NCI-H510A (cell line): ENCODE results near the gene DGKI.
"Not testable (repeated sequence)": the region's sequence is repeated elsewhere in the genome, so short reads cannot be mapped to it uniquely, and the experiment has no call there.

Experiments
- DNase-seq: peaks from one replicate; lab custom pipeline; 2025; lab: John Stamatoyannopoulos, UW

Gene DGKI

DNA sequence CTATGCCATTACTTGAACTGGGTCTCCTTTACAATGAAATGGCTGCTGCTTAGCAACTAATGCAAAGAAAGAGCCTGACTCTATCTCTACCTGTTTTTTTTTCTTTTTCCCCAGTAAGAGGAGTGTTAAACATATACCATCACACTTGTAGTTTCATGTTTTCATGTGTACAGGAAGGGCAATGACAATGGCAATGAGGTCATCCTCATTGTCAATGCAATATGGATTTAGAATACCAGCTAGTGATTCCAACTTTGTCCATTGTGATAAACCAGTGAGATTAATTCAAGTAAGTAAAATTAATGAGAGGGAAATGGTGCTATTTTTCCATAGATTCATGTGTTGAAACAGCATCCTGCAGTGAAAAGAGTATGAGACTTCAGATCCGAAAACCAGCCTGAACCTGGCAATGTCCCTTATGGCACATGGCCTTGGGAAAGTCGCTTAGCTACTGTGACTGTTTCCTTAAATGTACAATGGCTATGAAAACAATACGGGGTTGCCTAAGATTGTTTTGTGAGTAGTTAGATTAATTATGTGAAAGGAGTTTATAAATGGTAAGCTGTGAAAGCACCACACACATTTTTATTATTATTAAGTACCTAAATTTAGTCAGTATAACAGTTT, 11.2 kb downstream of the DGKI start:
- DNase-seq, result no peak

DNA sequence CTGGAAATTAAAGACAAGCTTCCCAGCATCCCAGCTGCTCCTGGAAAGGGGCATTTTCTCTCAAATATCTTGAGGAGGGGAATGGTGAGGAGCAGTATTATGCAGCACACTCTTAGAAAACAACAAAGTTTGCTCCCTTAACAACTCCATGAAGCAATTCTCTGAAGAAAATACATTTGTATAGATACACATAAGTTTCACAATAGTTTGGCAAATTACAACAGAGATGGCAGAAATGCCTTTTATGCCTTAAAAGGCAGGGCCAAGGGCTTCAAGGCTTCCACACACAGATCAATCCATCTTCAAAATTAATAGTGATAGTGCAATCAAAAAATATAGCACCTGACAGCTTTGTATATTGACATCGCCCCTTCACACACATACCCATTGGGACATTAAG, 12.2 kb downstream of the DGKI start:
- no peak for DNase-seq

DNA sequence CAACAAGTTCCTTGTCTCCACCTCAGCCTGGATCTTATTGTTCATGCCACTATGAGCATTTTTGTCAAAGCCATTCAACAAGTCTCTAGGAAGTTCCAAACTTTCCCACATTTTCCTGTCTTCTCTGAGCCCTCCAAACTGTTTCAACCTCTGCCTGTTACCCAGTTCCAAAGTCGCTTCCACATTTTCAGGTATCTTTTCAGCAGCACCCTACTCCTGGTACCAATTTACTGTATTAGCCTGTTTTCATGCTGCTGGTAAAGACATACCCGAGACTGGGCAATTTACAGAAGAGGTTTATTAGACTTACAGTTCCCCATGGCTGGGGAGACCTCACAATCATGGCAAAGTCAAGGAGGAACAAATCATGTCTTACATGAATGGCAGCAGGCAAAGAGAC, 13.8 kb downstream of the DGKI start:
- DNase-seq, result not testable (repeated sequence)

DNA sequence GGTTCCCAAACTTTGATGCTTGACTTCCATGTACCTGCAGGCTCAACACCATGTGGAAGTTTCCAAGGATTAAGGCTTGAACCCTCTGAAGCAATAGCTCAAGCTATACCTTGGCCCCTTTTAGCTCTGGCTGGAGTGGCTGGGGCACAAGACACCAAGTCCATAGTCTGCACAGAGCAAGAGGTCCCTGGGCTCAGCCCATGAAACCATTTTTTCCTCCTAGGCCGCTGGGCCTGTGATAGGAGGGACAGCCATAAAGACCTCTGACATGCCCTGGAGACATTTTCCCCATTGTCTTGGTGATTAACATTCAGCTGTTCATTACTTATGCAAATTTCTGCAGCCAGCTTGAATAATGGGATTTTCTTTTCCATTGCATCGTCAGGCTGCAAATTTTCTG, 14.4 kb downstream of the DGKI start:
- DNase-seq, result no peak

DNA sequence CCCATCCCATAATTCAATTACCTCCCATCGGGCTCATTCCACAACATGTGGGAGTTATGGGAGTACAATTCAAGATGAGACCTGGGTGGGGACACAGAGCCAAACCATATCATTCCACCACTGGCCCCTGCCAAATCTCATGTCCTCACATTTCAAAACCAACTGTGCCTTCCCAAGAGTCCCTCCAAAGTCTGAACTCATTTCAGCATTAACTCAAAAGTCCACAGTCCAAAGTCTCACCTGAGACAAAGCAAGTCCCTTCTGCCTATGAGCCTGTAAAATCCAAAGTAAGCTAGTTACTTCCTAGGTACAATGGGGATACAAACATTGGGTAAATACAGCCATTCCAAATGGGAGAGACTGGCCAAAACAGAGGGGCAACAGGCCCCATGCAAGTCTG, 15.2 kb downstream of the DGKI start:
- not testable (repeated sequence) for DNase-seq

DNA sequence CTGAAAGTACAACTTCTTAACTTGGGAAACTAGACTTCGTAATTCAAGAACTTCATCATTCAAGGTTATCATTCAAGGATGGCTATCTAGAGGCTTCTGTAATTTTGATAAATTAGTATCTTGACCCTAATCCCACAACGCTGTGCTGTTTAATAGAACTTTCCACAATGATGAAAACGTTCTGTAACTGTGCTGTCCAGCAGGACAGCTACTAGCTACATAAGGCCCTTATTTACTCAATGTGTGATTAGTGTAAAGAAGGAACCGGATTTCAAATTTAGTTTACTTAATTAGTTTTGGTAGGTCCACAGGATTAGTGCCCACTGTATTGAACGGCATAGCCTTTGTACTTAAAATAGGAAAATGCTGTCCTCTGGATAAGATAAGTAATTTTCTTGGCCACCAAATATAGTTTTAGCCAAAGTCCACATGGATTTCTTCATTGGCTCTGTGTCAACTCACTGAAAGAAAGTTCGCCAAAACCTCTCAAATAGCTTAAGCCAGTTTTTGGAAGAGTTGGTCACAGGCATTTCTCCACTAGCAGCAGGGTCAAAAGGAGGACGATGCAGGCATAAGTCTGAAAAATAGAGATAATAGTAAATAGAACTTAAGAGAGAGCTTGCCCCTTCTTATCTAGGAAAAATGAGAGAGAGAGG, 17.3 kb downstream of the DGKI start:
- no peak for DNase-seq

DNA sequence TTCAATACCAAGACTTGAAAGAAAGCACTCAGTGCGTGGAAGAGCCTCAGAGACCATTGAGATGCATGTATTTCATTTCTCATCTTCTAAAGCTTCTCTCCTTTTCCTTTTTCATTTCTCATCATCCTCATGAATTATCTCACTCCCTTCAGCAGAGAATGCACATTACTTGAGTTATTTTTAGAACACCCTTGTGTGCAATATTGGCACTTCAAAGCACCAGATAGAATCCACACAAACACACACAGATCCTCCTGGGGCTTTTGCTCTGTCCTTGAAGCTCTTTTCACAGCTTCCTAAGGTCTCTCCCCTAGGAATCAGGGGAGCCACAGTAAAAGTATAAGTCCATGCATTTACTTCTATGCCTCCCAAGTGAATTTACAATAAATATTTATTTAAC, 18.3 kb downstream of the DGKI start:
- no peak for DNase-seq

DNA sequence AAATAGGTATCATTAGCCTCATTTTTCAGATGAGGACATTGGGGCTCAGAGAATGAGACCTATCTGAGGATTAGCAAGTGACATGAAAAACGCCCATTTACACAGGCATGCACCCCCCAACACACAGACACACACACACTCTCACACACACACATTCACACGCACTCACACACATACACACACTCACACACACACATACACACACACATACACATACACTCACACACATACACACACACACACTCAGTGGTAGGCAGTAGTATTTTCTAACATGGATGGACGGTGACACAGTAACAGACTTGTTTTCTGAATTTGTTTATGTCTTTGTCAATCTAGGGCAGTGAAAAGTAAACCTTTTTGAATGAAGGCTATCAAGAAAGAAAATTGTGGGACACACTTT, 21.3 kb downstream of the DGKI start:
- DNase-seq, result no peak

DNA sequence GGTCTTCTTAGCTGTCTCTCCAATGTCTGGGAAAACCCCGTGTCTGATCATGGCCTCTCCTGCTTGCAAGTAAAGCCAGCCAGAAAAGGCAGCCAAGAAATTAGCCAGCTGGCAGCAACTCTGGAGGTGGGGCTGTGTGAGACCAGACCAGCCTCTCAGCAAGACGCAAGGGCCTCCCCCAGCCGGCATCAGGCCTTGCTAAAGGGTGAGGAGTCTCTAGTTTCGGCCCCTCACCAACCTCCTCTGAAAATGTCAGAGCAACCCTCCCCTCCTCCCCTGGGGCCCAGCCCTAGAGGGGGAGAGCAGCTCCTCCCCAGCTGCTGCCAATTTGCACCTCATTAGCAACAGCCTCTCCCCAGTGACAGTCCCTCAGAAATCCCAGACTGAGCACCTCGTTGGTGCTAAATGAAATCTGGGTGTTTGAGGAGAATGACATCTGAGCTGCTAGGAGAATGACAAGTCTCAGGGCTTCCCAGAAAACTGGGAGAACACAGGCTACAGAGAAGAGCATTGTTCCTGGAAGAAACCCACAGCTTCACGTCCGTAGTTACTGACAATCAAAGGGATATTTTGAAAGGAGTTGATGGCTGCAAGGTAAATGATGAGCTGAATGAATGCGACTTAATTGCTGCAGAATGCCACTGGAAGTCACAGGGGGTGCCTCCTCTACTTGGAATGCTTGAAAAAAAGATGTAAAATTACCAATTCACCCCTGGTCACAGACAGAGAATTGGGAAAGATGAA, 25.9 kb downstream of the DGKI start:
- no peak for DNase-seq

DNA sequence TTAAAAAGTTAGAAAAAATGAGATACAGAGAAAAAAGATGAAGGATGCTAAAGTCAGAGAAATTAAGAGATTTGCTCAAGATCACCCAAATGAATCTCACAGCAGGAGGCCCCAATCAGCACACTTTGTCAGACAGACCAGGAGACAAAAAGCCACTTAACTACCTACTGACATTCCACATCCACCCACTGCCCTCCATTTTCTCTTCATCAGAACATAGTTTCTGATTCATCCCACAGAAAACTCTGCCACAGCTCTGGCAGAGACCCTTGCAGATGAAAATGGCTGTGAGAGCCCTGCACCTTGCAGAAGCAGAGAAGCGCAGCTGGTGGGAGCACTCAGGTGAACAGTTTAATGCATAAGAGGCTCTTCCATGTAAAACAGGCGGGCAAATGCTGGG, 26.6 kb downstream of the DGKI start:
- DNase-seq, result no peak

DNA sequence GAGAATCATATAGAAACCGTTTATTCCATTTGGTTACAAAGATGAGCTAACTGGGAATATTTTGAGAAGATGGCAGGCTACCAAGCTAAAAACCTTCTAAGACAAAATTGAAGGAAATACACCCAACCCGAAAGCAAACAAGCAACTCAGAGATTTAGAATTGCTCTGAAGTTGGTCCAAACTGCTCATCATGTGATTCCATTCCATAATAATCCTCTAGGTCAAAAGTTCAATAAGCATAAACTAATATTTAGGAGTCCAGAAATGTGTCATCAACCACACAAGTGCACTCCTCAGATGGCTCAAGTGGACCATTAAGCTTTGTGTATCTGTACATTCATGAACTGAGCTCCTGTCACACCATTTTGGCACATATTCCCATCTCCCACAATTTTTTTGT, 28.7 kb downstream of the DGKI start:
- DNase-seq, result no peak

DNA sequence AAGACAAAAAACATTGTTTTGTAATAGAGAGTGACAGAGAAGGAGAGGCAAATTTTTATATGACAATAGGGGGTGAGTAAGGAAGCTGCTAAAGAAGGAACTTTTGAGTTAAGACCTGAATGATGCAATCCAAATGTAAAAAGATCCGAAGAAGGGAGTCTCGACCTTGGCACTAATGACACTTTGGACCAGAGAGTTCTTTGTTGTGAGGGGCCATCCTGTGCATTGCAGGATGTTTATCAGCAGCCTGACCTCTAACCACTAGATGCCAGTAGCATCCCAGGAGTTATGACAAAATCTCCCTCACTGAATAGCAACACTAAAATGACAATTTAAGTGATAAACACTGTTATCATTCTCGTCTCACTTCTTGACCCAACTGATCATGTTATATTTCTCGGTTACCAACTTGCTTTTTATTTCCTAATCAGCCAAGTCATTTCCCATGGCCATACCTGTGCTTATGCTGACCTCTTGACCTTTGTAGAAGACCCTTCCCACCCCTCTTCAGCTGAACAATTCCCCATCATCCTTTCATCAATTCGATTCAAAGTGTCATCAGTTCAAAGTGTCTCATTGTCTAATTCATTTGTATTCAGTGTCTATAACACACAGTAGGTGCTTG, 30.0 kb downstream of the DGKI start:
- DNase-seq, result no peak

DNA sequence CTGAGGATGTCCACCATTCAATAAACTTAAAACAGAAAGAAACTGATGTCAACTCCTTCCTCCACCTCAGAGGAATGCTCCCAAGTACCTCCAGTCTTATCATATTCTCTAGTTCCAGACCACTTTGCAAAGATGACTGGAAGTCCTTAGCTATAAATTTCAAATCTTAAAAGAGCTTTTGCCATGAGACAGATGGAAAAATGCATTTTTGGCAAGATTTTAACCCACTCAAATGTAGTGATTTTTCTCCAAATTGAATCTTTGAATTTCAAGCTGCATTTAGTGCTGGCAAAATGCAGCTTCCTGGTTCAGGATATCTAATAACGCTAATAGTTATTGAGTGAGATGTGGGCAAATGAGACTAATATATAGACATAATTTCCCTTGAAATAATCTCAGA, 33.2 kb downstream of the DGKI start:
- no peak for DNase-seq

DNA sequence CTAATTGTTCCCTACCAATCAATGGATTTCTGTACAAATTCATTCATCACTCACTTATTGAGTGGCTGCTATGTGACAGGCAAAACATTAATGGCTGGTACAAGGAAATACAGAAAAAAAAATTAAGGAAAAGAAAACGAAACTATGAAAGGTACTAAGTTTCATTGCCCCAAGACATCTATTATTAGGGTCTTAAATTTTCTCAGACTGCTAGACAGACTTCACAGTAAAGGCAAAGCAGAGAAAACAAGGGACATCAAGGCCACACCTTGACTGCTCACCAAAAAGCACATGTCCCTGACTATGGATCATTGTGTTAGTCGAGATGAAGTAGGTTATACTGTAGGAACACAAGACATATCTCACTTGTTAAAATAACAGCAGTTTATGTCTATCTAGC, 36.5 kb downstream of the DGKI start:
- no peak for DNase-seq

DNA sequence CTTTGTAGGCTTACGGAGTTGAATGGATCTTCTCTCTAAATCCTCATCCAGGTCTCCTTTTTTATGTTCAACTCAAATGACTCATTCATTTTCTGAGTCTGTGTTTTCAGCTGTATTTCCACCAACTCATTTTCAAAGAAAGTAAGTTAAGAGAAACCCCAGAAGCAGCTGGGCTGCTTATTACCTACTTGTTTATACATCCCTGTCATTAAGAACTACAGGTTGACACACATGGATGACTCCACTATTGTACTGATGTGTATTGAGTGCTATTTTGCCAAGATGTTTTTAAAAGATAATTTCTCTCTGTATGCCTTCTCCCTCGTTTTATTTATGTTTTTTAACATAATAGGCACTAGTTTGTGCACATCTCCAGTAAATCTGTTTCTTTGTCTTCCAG, 41.9 kb downstream of the DGKI start:
- DNase-seq, result no peak

DNA sequence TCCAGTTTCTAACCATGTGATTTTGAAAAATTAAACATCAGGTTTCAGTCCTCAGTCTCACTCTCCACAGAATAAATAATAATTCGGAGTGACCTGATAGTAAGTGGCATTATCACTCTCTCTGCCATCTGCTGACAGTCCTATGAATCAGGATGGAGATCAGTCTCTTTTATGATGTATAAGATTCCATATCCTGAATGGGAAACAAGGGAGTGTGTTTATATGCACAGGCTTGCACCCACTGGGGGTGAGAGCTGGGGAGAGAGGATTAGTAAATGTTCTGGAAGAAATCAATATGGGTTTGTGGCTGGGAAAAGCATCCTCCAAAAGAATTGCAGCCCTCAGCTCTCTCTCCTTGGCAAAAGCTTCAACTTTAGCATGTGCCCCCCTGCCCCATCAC, 45.3 kb downstream of the DGKI start:
- no peak for DNase-seq

DNA sequence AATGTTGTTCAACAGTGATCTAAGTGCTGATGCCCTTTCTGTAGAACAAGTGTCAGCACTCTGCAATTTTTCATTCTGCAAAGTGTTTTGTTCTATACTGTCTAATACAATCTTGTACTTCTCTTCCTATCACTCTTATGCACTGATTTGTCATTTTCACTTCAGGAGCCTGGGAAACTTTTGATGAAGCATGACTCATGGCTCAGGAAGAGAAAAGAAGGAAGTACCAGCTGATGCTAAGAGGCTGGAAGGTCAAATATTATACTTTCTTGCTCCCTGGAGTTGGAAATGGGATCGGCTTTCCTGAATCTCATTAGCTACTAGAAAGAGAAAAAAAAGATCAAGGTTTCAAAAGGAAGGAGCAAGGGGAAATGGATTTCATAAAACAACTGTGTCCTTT, 45.8 kb downstream of the DGKI start:
- no peak for DNase-seq

DNA sequence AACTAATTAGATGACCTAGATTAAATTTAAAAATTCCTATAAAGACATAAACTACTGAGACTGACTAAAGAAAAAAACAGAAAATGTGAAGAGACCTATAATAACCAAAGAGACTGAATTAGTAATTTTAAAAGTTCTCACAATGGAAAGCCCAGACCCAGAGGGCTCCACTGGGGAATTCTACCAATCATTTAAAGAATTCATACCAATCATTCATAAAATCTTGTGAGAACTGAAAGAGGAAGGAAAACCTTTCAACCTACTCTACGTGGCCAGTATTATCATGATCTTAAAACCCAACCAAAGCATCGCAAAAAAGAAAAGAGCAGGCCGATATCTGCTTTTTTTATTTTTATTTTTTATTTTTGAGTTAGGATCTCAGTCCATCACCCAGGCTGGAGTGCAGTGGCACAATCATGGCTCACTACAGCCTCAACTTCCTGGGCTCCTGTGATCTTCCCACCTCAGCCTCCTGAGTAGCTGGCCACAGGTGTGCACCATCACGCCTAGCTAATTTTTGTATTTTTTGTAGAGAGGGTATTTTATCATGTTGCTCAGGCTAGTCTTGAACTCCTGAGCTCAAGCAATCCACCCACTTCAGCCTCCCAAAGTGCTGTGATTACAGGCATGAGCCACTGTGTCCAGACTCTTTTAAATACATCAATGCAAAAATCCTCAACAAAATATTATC, 48.6 kb downstream of the DGKI start:
- DNase-seq, result no peak

DNA sequence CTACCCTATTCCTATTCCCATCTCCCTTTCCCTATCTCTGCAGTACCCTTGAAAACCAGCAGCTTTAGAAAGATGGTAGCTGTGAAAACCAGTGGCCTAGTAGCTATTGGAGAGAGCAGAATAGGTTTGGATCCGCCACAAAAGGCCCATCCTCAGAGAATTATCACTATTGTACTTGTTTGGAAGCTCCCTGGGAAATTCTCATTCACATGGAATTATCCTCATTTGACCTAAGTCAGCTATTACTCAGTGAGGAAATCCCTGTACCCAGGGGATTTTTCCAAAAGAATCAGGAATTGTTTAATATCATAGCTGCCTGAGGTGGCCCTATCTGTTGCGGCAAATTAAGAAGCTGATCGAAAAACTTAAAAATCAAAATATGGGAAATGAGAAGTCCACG, 51.6 kb downstream of the DGKI start:
- no peak for DNase-seq

DNA sequence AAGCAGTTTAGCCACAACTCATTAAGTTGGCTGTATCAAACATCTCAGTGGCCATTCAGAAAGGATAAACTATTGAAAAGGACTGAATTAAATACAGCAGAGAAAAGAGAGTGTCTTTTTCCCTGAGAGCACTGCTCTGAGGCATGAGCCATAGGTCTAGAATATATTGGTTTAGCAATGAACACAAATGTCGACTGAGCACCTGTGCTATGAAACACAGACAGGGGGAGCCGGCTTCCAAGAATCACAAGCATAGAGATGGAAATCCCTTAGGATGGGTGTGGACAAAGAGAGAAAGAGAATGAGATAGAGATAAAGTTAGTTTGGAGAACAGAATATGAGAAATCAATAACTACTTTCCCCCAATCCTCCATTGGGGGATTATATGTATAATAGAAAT, 54.8 kb downstream of the DGKI start:
- DNase-seq, result no peak

DNA sequence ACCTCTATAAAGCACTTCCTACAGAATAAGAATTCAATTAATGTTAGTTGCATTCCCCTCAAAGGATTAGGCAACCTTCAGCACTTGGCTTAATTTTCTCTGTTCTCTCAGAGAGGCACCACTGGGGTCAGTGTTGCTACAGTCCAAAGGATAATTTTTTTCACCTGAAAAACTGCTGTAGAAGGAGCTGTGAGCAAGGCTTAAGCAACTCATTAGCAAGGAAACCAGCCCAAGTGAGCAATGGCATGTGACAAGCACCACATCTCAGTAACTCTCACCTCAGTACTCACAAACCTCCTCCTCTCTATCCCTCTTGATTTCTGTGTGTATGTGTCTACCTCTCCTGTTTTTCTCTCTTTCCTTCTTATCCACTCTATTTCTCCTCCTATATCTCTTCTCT, 55.9 kb downstream of the DGKI start:
- no peak for DNase-seq

DNA sequence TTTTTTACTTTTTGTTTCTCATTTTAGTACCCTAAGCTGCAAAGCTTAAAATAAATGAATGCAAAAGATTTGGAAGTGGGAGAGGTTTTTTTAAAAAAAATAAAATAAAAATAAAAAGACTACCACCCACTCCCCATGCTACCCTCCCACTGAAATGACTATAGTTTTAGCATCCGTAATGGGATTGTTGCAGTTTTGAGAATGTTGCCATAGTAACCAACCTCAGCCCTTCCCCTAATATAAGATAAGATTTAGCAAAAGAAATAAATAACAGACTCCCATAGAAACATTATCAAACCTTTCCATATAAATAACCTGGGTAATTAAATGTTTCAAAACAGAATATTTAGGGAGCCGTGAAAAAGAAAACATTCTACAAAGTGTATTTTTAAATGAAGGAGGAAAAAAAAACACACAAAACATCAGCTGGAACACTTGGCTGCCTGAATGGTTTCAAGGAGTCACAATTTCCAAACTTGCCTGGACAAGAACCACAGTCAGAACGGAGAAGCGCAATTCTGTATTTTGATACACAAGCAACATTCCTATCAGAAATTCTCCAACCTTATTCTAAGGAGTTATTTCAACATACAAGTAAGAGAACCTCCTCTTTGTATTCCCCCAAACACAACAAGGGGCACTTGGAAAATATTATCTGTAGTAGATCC, 57.4 kb downstream of the DGKI start:
- DNase-seq, result no peak
